A673 (cell line): ENCODE measurements around the gene HIGD1A.

ENCODE experiments used
- EZH2 ChIP-seq: fragments of 200-600 bp; sonication (generic); IDR thresholded peaks from 2 replicates; pipeline ENCODE4 v1.6.1; 2017; ENCODE audit warnings: borderline replicate concordance, low read depth, mild to moderate bottlenecking, mixed read lengths, antibody characterized with exemption, low read length; ENCODE audit not compliant: poor library complexity, severe bottlenecking
- TF ChIP-seq, protein P1 (sequence below): fragments of 300-800, 200-600 bp; sonication (generic); conservative IDR thresholded peaks from 2 replicates; pipeline ENCODE4 v1.5.1; 2017; ENCODE audit warnings: low read depth, mild to moderate bottlenecking, antibody characterized with exemption, low read length, moderate library complexity, mixed read lengths

DNA sequence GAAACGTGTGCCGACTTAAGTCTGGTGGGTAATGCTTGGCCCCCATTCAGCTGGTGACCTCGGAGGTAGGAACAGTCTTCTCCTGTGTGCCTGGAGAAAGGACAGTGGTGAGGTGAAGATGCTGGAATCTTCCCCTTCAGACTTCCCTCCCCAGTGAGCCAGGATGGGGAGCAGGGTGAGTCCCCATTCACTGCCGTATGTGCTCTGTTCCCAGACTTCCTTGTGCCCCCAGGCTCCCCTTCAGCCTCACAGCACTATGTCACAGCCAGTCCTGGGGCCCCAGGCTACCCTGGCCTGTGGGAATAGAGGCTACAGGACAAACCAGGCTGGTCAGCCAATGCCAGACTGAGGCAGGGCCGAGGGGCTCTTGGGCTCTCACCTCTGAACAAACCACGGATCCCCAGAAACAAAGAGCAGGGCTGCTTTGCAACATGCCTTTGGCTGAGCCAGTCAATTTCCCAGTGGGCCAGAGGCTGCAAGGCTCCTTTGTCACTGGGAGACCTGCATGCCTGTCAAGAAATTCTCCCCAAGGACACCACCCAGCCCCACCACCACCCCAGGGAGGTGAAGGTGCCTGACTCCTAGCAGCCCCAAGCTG is 69.9 kb downstream of the HIGD1A start:
- TF ChIP-seq, protein P1, sequence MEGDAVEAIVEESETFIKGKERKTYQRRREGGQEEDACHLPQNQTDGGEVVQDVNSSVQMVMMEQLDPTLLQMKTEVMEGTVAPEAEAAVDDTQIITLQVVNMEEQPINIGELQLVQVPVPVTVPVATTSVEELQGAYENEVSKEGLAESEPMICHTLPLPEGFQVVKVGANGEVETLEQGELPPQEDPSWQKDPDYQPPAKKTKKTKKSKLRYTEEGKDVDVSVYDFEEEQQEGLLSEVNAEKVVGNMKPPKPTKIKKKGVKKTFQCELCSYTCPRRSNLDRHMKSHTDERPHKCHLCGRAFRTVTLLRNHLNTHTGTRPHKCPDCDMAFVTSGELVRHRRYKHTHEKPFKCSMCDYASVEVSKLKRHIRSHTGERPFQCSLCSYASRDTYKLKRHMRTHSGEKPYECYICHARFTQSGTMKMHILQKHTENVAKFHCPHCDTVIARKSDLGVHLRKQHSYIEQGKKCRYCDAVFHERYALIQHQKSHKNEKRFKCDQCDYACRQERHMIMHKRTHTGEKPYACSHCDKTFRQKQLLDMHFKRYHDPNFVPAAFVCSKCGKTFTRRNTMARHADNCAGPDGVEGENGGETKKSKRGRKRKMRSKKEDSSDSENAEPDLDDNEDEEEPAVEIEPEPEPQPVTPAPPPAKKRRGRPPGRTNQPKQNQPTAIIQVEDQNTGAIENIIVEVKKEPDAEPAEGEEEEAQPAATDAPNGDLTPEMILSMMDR, result no peak
- TF ChIP-seq EZH2, result no peak
